OCI-LY3 (cell line): ENCODE measurements around the gene PREX1.

ENCODE experiments used
- EZH2phosphoT487 ChIP-seq: fragments of 200-600 bp; shearing (Covaris generic); IDR thresholded peaks from 2 replicates; pipeline ENCODE4 v1.6.1; 2018; ENCODE audit warnings: antibody characterized with exemption, mixed run types, low read depth
- TF ChIP-seq, protein P1 (sequence below): fragments of 200-600, 300-600 bp; sonication (generic); IDR thresholded peaks from 2 replicates; pipeline ENCODE4 v1.5.1; 2014; ENCODE audit warnings: antibody characterized with exemption, low read length, low read depth

DNA sequence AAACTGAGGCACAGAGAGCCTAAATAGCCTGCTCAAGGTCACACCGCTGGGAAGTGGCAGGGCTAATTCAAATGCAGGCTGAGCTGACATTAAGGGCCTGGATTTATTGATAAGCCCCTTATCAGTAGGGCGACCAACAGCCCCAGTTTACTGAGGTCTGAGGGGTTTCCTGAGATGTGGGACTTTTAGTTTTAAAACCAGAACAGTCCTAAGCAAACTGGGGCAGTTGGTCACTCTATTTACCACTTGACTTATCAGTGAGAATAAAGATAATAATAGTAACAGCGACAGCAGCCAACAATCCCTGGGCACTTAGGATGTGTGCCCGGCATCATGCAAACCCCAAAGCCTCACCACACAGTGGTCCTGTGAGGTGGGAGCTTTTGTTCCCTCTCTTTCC lies 27.6 kb downstream of the PREX1 start:
- TF ChIP-seq, protein P1, sequence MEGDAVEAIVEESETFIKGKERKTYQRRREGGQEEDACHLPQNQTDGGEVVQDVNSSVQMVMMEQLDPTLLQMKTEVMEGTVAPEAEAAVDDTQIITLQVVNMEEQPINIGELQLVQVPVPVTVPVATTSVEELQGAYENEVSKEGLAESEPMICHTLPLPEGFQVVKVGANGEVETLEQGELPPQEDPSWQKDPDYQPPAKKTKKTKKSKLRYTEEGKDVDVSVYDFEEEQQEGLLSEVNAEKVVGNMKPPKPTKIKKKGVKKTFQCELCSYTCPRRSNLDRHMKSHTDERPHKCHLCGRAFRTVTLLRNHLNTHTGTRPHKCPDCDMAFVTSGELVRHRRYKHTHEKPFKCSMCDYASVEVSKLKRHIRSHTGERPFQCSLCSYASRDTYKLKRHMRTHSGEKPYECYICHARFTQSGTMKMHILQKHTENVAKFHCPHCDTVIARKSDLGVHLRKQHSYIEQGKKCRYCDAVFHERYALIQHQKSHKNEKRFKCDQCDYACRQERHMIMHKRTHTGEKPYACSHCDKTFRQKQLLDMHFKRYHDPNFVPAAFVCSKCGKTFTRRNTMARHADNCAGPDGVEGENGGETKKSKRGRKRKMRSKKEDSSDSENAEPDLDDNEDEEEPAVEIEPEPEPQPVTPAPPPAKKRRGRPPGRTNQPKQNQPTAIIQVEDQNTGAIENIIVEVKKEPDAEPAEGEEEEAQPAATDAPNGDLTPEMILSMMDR, result no peak
- TF ChIP-seq EZH2phosphoT487, result no peak
